BE2C (cell line): ENCODE data around the gene STXBP1.

Experiments
- DNase-seq: peaks from one replicate; pipeline ENCODE4 v3.0.0-alpha.2; 2020
- H3K27me3 ChIP-seq: fragments of 250-450 bp; sonication (Bioruptor Pico); 2 replicates; pipeline ENCODE4 v1.5.1; 2020; ENCODE audit warnings: mild to moderate bottlenecking
- H3K36me3 ChIP-seq: fragments of 250-450 bp; sonication (Bioruptor Pico); 2 replicates; pipeline ENCODE4 v1.5.1; 2020; ENCODE audit warnings: mild to moderate bottlenecking
- H3K4me1 ChIP-seq: fragments of 250-450 bp; sonication (Bioruptor Pico); 2 replicates; pipeline ENCODE4 v1.5.1; 2020
- H3K4me3 ChIP-seq: 2 replicates; pipeline ENCODE4 v1.5.1; 2011; ENCODE audit warnings: low read depth, low read length
- H3K9me3 ChIP-seq: fragments of 250-450 bp; sonication (Bioruptor Pico); 2 replicates; pipeline ENCODE4 v1.5.1; 2020
- CTCF ChIP-seq: IDR thresholded peaks from 2 replicates; pipeline ENCODE4 v1.5.1; 2012; ENCODE audit warnings: mild to moderate bottlenecking, low read depth, low read length

STXBP1 gene

DNA sequence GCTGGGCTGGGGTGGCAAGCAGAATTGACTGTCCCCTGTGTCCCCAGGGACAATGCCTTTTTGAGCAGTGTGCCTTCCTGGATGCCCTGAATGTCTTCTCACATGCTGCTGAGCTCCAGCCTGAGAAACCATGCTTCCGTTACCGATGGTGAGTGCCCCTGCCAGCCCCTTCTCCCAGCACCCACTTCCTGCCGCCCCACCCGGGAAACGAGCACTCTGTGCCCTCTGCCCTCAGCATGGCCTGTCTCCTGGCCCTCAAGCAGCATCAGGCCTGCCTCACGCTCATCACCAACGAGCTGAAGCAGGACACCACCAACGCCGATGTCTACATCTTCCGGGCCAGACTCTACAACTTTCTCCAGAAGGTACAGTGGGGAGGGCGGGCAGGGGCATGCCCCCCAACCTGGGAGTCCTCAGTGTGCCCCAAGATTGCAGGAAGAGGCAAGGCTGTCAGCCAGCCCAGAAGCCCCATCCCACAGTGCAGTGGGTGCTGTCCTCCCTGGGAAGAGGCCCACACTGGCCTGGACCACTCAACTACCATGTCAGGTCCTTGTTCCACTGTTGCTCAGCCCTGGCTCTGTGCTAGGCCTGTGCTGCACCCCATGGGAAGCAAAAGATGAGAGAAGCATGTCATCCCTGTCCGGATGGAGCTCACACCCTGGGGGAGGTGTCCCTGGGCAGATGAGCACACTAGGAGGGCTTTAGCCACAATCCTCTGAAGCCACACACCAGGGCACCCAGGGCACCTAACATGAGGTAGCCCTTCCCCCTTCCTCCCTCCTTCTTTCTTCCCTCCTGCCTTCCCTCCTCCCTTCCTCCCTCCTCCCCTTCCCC, 108.2 kb downstream of the STXBP1 start:
- Histone ChIP-seq H3K4me3 (no peak overlapping the region), H3K27me3 (no peaks in the 10 kb centered on the region), H3K36me3 (no peaks in the 10 kb centered on the region), H3K9me3 (no peaks in the 10 kb centered on the region), H3K4me1 (peaks cover 15% of the 10 kb centered on the region)
- TF ChIP-seq CTCF, result no peak
- no peak for DNase-seq

DNA sequence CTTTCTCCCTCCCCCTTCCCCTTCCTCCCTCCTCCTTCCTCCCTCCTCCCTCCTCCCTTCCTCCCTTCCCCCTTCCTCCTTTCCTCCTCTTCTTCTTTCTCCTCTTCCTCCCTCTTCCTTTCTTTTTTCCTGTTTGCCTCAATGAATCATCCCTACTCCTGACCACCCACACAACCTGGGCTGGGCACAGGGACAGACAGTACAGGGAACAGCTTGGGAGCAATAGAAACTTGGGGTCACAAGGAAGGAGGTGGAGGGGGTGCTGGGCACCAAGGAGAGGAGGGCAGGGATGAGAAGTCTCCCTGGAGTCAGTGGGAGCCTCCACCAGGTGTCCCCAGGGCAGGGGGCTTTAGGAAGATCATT, 108.8 kb downstream of the STXBP1 start:
- no peak for TF ChIP-seq CTCF
- peaks cover 15% of the 10 kb centered on the region for H3K4me1 ChIP-seq
- no peaks in the 10 kb centered on the region for H3K36me3 ChIP-seq
- H3K9me3 ChIP-seq, result no peaks in the 10 kb centered on the region
- no peaks in the 10 kb centered on the region for H3K27me3 ChIP-seq
- no peak for DNase-seq
- no peak overlapping the region for H3K4me3 ChIP-seq

- H3K4me1 ChIP-seq, result peaks cover 11% of the 10 kb centered on the region; the same call in 1 of the 2 replicates
- no peak for TF ChIP-seq CTCF
- H3K27me3 ChIP-seq, result no peaks in the 10 kb centered on the region
- DNase-seq, result no peak
- no peaks in the 10 kb centered on the region for H3K36me3 ChIP-seq
- no peaks in the 10 kb centered on the region for H3K9me3 ChIP-seq
- H3K4me3 ChIP-seq, result no peak overlapping the region
These were observed 109.3 kb downstream of the STXBP1 start for GRCh38 chr9:127721391-127721821.

GRCh38 chr9:127722055-127722745, 110.1 kb downstream of the STXBP1 start:
- DNase-seq, result no peak
- H3K4me1 ChIP-seq, result peaks cover 11% of the 10 kb centered on the region; the same call in 1 of the 2 replicates
- H3K9me3 ChIP-seq, result no peaks in the 10 kb centered on the region
- no peak for TF ChIP-seq CTCF
- no peak overlapping the region for H3K4me3 ChIP-seq
- no peaks in the 10 kb centered on the region for H3K36me3 ChIP-seq
- H3K27me3 ChIP-seq, result no peaks in the 10 kb centered on the region

GRCh38 chr9:127723013-127723412, 110.9 kb downstream of the STXBP1 start:
- Histone ChIP-seq H3K4me1 (peaks cover 11% of the 10 kb centered on the region; the same call in 1 of the 2 replicates), H3K9me3 (no peaks in the 10 kb centered on the region), H3K4me3 (no peak overlapping the region), H3K27me3 (no peaks in the 10 kb centered on the region), H3K36me3 (no peaks in the 10 kb centered on the region)
- no peak for DNase-seq
- TF ChIP-seq CTCF, result no peak

DNA sequence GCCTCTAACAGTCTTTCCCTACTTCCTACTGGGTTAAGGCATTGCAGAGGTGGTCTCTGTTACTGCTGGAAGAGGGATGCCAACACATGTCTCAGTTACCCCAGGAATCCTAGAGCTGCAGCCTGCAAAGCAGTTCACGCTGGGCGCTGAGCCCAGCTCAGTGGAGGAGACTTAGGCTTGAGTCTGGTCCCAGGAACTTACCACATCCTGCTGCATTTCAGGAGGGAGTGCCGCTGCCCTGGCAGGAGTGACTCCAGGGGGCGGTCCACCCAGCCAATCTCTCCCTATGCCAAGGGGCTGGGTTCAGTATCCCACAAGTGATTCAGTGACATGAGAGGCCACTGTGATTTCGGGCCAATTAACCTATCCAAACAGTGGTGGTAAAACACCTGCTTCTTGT, 111.4 kb downstream of the STXBP1 start:
- no peak for DNase-seq
- H3K36me3 ChIP-seq, result no peaks in the 10 kb centered on the region
- no peak for TF ChIP-seq CTCF
- no peaks in the 10 kb centered on the region for H3K9me3 ChIP-seq
- H3K4me1 ChIP-seq, result peaks cover 11% of the 10 kb centered on the region; the same call in 1 of the 2 replicates
- H3K4me3 ChIP-seq, result peak overlapping the region; percentile 65
- no peaks in the 10 kb centered on the region for H3K27me3 ChIP-seq
